OCI-LY7 (cell line): Measurements from ENCODE around the gene SIPA1L3. TPM values are rescaled to one million over a fixed set of nuclear protein-coding genes. Genes with fewer than 3 reads are reported as not detected.

Source experiments
- BruUV-seq: library from RNA; stranded (reverse); fragments of 400-500 nt; replicated peaks from 2 replicates; lab custom pipeline; 2021; lab: Mats Ljungman, UMichigan
- CTCF ChIA-PET: fragments of 300-600 bp; sonication (Branson Sonifier 250); formaldehyde crosslinking; loops from one replicate; lab custom pipeline; 2022; ENCODE audit warnings: antibody characterized with exemption; ENCODE audit not compliant: unreplicated experiment; lab: Charles Lee
- POLR2A ChIA-PET: fragments of 300-600 bp; sonication (Branson Sonifier 250); formaldehyde crosslinking; loops from one replicate; lab custom pipeline; 2022; ENCODE audit warnings: antibody characterized with exemption; lab: Charles Lee
- DNase-seq: peaks from one replicate; pipeline ENCODE4 v3.0.0-alpha.2; 2015; ENCODE audit warnings: low spot score
- H2AFZ ChIP-seq: fragments of 200-600 bp; sonication (generic), shearing (Covaris generic); 2 replicates; pipeline ENCODE4 v1.6.1; 2014; ENCODE audit warnings: mild to moderate bottlenecking, antibody characterized with exemption, low read length, moderate library complexity
- H3K27ac ChIP-seq: fragments of 200-600 bp; sonication (generic); 2 replicates; pipeline ENCODE4 v1.5.1; 2014; ENCODE audit warnings: mixed run types, low read depth, mild to moderate bottlenecking, moderate library complexity, low read length, inconsistent platforms; ENCODE audit not compliant: poor library complexity, severe bottlenecking
- H3K36me3 ChIP-seq: fragments of 200-600 bp; sonication (generic); 2 replicates; pipeline ENCODE4 v1.6.1; 2014; ENCODE audit warnings: mild to moderate bottlenecking, antibody characterized with exemption, low read length, moderate library complexity, mixed read lengths; ENCODE audit not compliant: insufficient read depth
- H3K4me1 ChIP-seq: fragments of 200-600 bp; sonication (generic); 2 replicates; pipeline ENCODE4 v1.5.1; 2014; ENCODE audit warnings: mild to moderate bottlenecking, low read length; ENCODE audit not compliant: insufficient read depth, poor library complexity, severe bottlenecking
- H3K4me2 ChIP-seq: fragments of 200-600 bp; sonication (generic); 2 replicates; pipeline ENCODE4 v1.6.1; 2014; ENCODE audit warnings: mild to moderate bottlenecking, low read length
- H3K4me3 ChIP-seq: fragments of 200-600 bp; sonication (generic); 2 replicates; pipeline ENCODE4 v1.5.1; 2014; ENCODE audit warnings: mild to moderate bottlenecking, low read depth, low read length; ENCODE audit not compliant: poor library complexity, severe bottlenecking
- H3K79me2 ChIP-seq: fragments of 200-600 bp; sonication (generic); 2 replicates; pipeline ENCODE4 v1.6.1; 2016; ENCODE audit warnings: low read depth, mild to moderate bottlenecking, low read length, moderate library complexity, mixed read lengths; ENCODE audit not compliant: insufficient read depth
- H3K9me2 ChIP-seq: fragments of 200-600 bp; sonication (generic); 2 replicates; pipeline ENCODE4 v1.6.1; 2016; ENCODE audit warnings: mild to moderate bottlenecking, low read length, mixed read lengths; ENCODE audit not compliant: insufficient read depth
- H3K9me3 ChIP-seq: fragments of 200-600 bp; sonication (generic); 2 replicates; pipeline ENCODE4 v1.6.1; 2014; ENCODE audit warnings: mild to moderate bottlenecking, mixed run types, low read length, mixed read lengths
- H4K20me1 ChIP-seq: fragments of 200-600 bp; sonication (generic); 2 replicates; pipeline ENCODE4 v1.6.1; 2014; ENCODE audit warnings: mild to moderate bottlenecking, antibody characterized with exemption, low read length, moderate library complexity, mixed read lengths; ENCODE audit not compliant: insufficient read depth
- CTCF ChIP-seq: fragments of 200-600 bp; sonication (generic); conservative IDR thresholded peaks from 2 replicates; pipeline ENCODE4 v1.5.1; 2014; ENCODE audit warnings: mild to moderate bottlenecking, antibody characterized with exemption, low read length, moderate library complexity, mixed read lengths
- EZH2phosphoT487 ChIP-seq: fragments of 200-600 bp; sonication (generic); IDR thresholded peaks from 2 replicates; pipeline ENCODE4 v1.6.1; 2018; ENCODE audit warnings: low read depth, borderline replicate concordance, mild to moderate bottlenecking, mixed run types, antibody characterized with exemption, low read length, moderate library complexity, mixed read lengths
- intact Hi-C: fragments of 100-400 bp; cut with micrococcal nuclease; formaldehyde crosslinking; loops from one replicate; pipeline ENCODE4 v1.10.0; 2022; ENCODE audit not compliant: unreplicated experiment
- total RNA-seq, 2 experiments: library from RNA; depleted of rRNA in 1 of 2; stranded (reverse); fragments of >200 nt in 1 of 2; shearing (Covaris generic) in 1 of 2; gene quantifications; 2 replicates each; pipeline ENCODE4 v1.2.3, GENCODE V29; 2014 to 2022

SIPA1L3 gene
- total RNA-seq, 2 experiments from 2014 or later = 21.2 to 84.4 TPM

GRCh38 chr19:38099966-38100365 is 193.0 kb downstream of the SIPA1L3 start:
- ChIA-PET POLR2A (no interaction called here), CTCF (no interaction called here)
- DNase-seq = no peak
- no peaks in the 10 kb centered on the region for H3K9me2 ChIP-seq
- H3K4me1 ChIP-seq = peaks cover 7% of the 10 kb centered on the region
- H3K4me2 ChIP-seq = no peak overlapping the region
- no peak overlapping the region for H3K27ac ChIP-seq
- H3K9me3 ChIP-seq = no peaks in the 10 kb centered on the region; the same call in 1 of the 2 replicates
- H3K4me3 ChIP-seq = no peak overlapping the region
- peaks cover 58% of the 10 kb centered on the region for H3K36me3 ChIP-seq
- no peak overlapping the region for H2AFZ ChIP-seq
- no peaks in the 10 kb centered on the region for H4K20me1 ChIP-seq
- intact Hi-C loops = no loop called here
- TF ChIP-seq EZH2phosphoT487 (no peak), CTCF (no peak)
- H3K79me2 ChIP-seq = no peaks in the 10 kb centered on the region
- BruUV-seq = no TSS peak

- CTCF ChIA-PET = no interaction called here
- Histone ChIP-seq H3K9me3 (no peaks in the 10 kb centered on the region; the same call in 1 of the 2 replicates), H2AFZ (no peak overlapping the region), H4K20me1 (no peaks in the 10 kb centered on the region), H3K4me3 (no peak overlapping the region), H3K4me2 (no peak overlapping the region), H3K27ac (no peak overlapping the region), H3K79me2 (no peaks in the 10 kb centered on the region), H3K9me2 (no peaks in the 10 kb centered on the region), H3K36me3 (peaks cover 63% of the 10 kb centered on the region), H3K4me1 (peaks cover under 1% of the 10 kb centered on the region)
- TF ChIP-seq EZH2phosphoT487 = no peak
- TF ChIP-seq CTCF = no peak
- POLR2A ChIA-PET = no interaction called here
- BruUV-seq = no TSS peak
- no peak for DNase-seq
- intact Hi-C loops = no loop called here
These were observed 193.6 kb downstream of the SIPA1L3 start for GRCh38 chr19:38100589-38100988.

- BruUV-seq = no TSS peak
- no peak overlapping the region for H3K27ac ChIP-seq
- ChIA-PET POLR2A (no interaction called here), CTCF (no interaction called here)
- H3K9me2 ChIP-seq = no peaks in the 10 kb centered on the region
- no peak overlapping the region for H3K4me3 ChIP-seq
- no peaks in the 10 kb centered on the region; the same call in 1 of the 2 replicates for H3K9me3 ChIP-seq
- peaks cover 71% of the 10 kb centered on the region for H3K36me3 ChIP-seq
- no peaks in the 10 kb centered on the region for H3K4me1 ChIP-seq
- no peaks in the 10 kb centered on the region for H3K79me2 ChIP-seq
- TF ChIP-seq CTCF (no peak), EZH2phosphoT487 (no peak)
- H4K20me1 ChIP-seq = no peaks in the 10 kb centered on the region
- DNase-seq = no peak
- H2AFZ ChIP-seq = no peak overlapping the region
- intact Hi-C loops = no loop called here
- no peak overlapping the region for H3K4me2 ChIP-seq
These were observed 194.7 kb downstream of the SIPA1L3 start for GRCh38 chr19:38101723-38102122.
